SK-N-SH treated with all-trans-retinoic acid at 6 μM for 48 hours (cell line): Measurements from ENCODE around the gene AFM.

Experiments
- ARNTL ChIP-seq: fragments of 450-650 bp; formaldehyde crosslinking; IDR thresholded peaks from 2 replicates; pipeline ENCODE4 v1.5.0; 2020; ENCODE audit warnings: low read depth, mild to moderate bottlenecking, moderate library complexity, borderline replicate concordance
- BACH2 ChIP-seq: fragments of 250-450 bp; sonication (Bioruptor Pico); IDR thresholded peaks from 2 replicates; pipeline ENCODE4 v1.9.0; 2021; ENCODE audit warnings: mild to moderate bottlenecking, borderline replicate concordance
- ESRRG ChIP-seq: fragments of 250-450 bp; sonication (Bioruptor Pico); IDR thresholded peaks from 2 replicates; pipeline ENCODE4 v1.6.1; 2021; ENCODE audit warnings: mild to moderate bottlenecking
- OSR1 ChIP-seq: fragments of 250-450 bp; sonication (Bioruptor Pico); IDR thresholded peaks from 2 replicates; pipeline ENCODE4 v1.8.0; 2022; ENCODE audit warnings: moderate library complexity, mild to moderate bottlenecking, inconsistent platforms
- POU6F1 ChIP-seq: fragments of 250-450 bp; sonication (Bioruptor Pico); IDR thresholded peaks from 2 replicates; pipeline ENCODE4 v1.8.0; 2021; ENCODE audit warnings: low read depth, mild to moderate bottlenecking, moderate library complexity, borderline replicate concordance
- PPARA ChIP-seq: fragments of 250-450 bp; sonication (Bioruptor Pico); IDR thresholded peaks from 2 replicates; pipeline ENCODE4 v1.5.0; 2020; ENCODE audit warnings: mild to moderate bottlenecking, borderline replicate concordance
- RARB ChIP-seq: fragments of 250-450 bp; sonication (Bioruptor Pico); IDR thresholded peaks from 2 replicates; pipeline ENCODE4 v1.8.0; 2021; ENCODE audit warnings: mild to moderate bottlenecking, moderate library complexity
- TCF4 ChIP-seq: fragments of 250-450 bp; sonication (Bioruptor Pico); IDR thresholded peaks from 2 replicates; pipeline ENCODE4 v1.8.0; 2021; ENCODE audit warnings: mild to moderate bottlenecking, moderate library complexity, borderline replicate concordance
- TSHZ2 ChIP-seq: fragments of 250-450 bp; sonication (Bioruptor Pico); IDR thresholded peaks from 2 replicates; pipeline ENCODE4 v1.5.0; 2020; ENCODE audit warnings: mild to moderate bottlenecking, moderate library complexity
- ZC3H10 ChIP-seq: fragments of 250-450 bp; sonication (Bioruptor Pico); IDR thresholded peaks from 2 replicates; pipeline ENCODE4 v1.5.1; 2021; ENCODE audit warnings: mild to moderate bottlenecking, moderate library complexity
- ZFP3 ChIP-seq: fragments of 250-450 bp; sonication (Bioruptor Pico); IDR thresholded peaks from 2 replicates; pipeline ENCODE4 v1.5.0; 2020; ENCODE audit warnings: mild to moderate bottlenecking, moderate library complexity
- ZFP30 ChIP-seq: fragments of 450-650 bp; formaldehyde crosslinking; IDR thresholded peaks from 2 replicates; pipeline ENCODE4 v1.5.0; 2022; ENCODE audit warnings: mild to moderate bottlenecking, moderate library complexity
- ZNF70 ChIP-seq: fragments of 450-650 bp; formaldehyde crosslinking; IDR thresholded peaks from 2 replicates; pipeline ENCODE4 v1.5.0; 2020; ENCODE audit warnings: mild to moderate bottlenecking, moderate library complexity
- ZNF8 ChIP-seq: fragments of 450-650 bp; formaldehyde crosslinking; IDR thresholded peaks from 2 replicates; pipeline ENCODE4 v1.5.0; 2020; ENCODE audit warnings: mild to moderate bottlenecking, moderate library complexity

- no peak for TF ChIP-seq TSHZ2 (CRISPR knock-in tag)
- no peak for TF ChIP-seq ZFP3 (CRISPR knock-in tag)
- TF ChIP-seq ZC3H10 (CRISPR knock-in tag): no peak
- TF ChIP-seq ARNTL (CRISPR knock-in tag): no peak
- no peak for TF ChIP-seq TCF4
- no peak for TF ChIP-seq ZNF70 (CRISPR knock-in tag)
- TF ChIP-seq RARB: no peak
- TF ChIP-seq POU6F1 (CRISPR knock-in tag): no peak
- no peak for TF ChIP-seq BACH2
- no peak for TF ChIP-seq PPARA
- no peak for TF ChIP-seq ESRRG (CRISPR knock-in tag)
- TF ChIP-seq ZNF8 (CRISPR knock-in tag): no peak
- TF ChIP-seq OSR1 (CRISPR knock-in tag): no peak
- no peak for TF ChIP-seq ZFP30
These were observed 26.0 kb downstream of the AFM start for GRCh38 chr4:73507541-73507940.
